Smooth muscle cell (in vitro differentiated cells): ENCODE results near the gene ATXN1. TPM values are rescaled to one million over a fixed set of nuclear protein-coding genes. Genes with fewer than 3 reads are reported as not detected.
"Not testable (repeated sequence)": the region's sequence is repeated elsewhere in the genome, so short reads cannot be mapped to it uniquely, and the experiment has no call there.

Source experiments
- DNase-seq: peaks from one replicate; lab custom pipeline; 2025; ENCODE audit not compliant: unreplicated experiment; lab: John Stamatoyannopoulos, UW
- H2AFZ ChIP-seq: fragments of 200-600 bp; sonication (generic); 2 replicates; pipeline ENCODE4 v1.6.0; 2016; ENCODE audit warnings: antibody characterized with exemption, low read depth, mild to moderate bottlenecking
- H3F3A ChIP-seq: fragments of 200-600 bp; sonication (generic); 2 replicates; pipeline ENCODE4 v1.6.0; 2017; ENCODE audit warnings: antibody characterized with exemption, low read depth
- H3K27ac ChIP-seq: fragments of 200-600 bp; sonication (generic); 2 replicates; pipeline ENCODE4 v1.5.1; 2016; ENCODE audit warnings: low read depth, mild to moderate bottlenecking
- H3K27me3 ChIP-seq: fragments of 200-600 bp; sonication (generic); 2 replicates; pipeline ENCODE4 v1.6.1; 2016; ENCODE audit warnings: low read depth, mild to moderate bottlenecking
- H3K36me3 ChIP-seq: fragments of 200-600 bp; sonication (generic); 2 replicates; pipeline ENCODE4 v1.5.1; 2016; ENCODE audit warnings: low read depth
- H3K4me1 ChIP-seq: fragments of 200-600 bp; sonication (generic); 2 replicates; pipeline ENCODE4 v1.5.1; 2016; ENCODE audit warnings: low read depth
- H3K4me2 ChIP-seq: fragments of 200-600 bp; sonication (generic); 2 replicates; pipeline ENCODE4 v1.6.0; 2016; ENCODE audit warnings: mild to moderate bottlenecking
- H3K4me3 ChIP-seq: fragments of 200-600 bp; sonication (generic); 2 replicates; pipeline ENCODE4 v1.5.1; 2016; ENCODE audit warnings: mild to moderate bottlenecking
- H3K79me2 ChIP-seq: fragments of 200-600 bp; sonication (generic); 2 replicates; pipeline ENCODE4 v1.6.0; 2016; ENCODE audit warnings: low read depth, mild to moderate bottlenecking
- H3K9ac ChIP-seq: fragments of 200-600 bp; sonication (generic); 2 replicates; pipeline ENCODE4 v1.6.0; 2016; ENCODE audit warnings: low read depth
- H3K9me3 ChIP-seq: fragments of 200-600 bp; sonication (generic); replicated peaks from 2 replicates; pipeline ENCODE4 v1.5.1; 2016; ENCODE audit warnings: low read depth
- H4K20me1 ChIP-seq: fragments of 200-600 bp; sonication (generic); 2 replicates; pipeline ENCODE4 v1.6.0; 2016; ENCODE audit warnings: low read depth
- WGBS: methylation state at CpG from one replicate; pipeline ENCODE4 v1.1.7; 2016; ENCODE audit warnings: low lambda C conversion rate; 5-methylcytosine and 5-hydroxymethylcytosine counted together
- polyA plus RNA-seq: library from polyadenylated mRNA; unstranded; fragments of >200 nt; fragmentation: Nextera tagmentation; extraction: Ambion mirVana; gene quantifications from 2 replicates; pipeline ENCODE4 v1.2.1, GENCODE V29; 2016
- total RNA-seq: library from RNA; depleted of rRNA; stranded (reverse); fragments of >200 nt; gene quantifications from 2 replicates; pipeline ENCODE4 v1.2.3, GENCODE V29; 2014
- TF ChIP-seq, protein P1 (sequence below): fragments of 200-600 bp; sonication (generic); IDR thresholded peaks from 2 replicates; pipeline ENCODE4 v1.5.1; 2017; ENCODE audit warnings: borderline replicate concordance, mild to moderate bottlenecking, antibody characterized with exemption; ENCODE audit not compliant: insufficient read depth, poor library complexity, severe bottlenecking

ATXN1 gene
- total and polyA plus RNA-seq, 2 experiments from 2014 or later, result 17.9 to 40.6 TPM

- Histone ChIP-seq H3K4me3 (no peak overlapping the region), H3K27ac (no peak overlapping the region), H3F3A (no peaks in the 10 kb centered on the region), H3K79me2 (peaks cover 18% of the 10 kb centered on the region), H4K20me1 (peaks cover 58% of the 10 kb centered on the region), H3K4me2 (no peak overlapping the region), H3K4me1 (no peaks in the 10 kb centered on the region), H3K36me3 (no peaks in the 10 kb centered on the region), H2AFZ (no peak overlapping the region), H3K9me3 (no peaks in the 10 kb centered on the region), H3K27me3 (no peaks in the 10 kb centered on the region), H3K9ac (no peak overlapping the region)
- TF ChIP-seq, protein P1, sequence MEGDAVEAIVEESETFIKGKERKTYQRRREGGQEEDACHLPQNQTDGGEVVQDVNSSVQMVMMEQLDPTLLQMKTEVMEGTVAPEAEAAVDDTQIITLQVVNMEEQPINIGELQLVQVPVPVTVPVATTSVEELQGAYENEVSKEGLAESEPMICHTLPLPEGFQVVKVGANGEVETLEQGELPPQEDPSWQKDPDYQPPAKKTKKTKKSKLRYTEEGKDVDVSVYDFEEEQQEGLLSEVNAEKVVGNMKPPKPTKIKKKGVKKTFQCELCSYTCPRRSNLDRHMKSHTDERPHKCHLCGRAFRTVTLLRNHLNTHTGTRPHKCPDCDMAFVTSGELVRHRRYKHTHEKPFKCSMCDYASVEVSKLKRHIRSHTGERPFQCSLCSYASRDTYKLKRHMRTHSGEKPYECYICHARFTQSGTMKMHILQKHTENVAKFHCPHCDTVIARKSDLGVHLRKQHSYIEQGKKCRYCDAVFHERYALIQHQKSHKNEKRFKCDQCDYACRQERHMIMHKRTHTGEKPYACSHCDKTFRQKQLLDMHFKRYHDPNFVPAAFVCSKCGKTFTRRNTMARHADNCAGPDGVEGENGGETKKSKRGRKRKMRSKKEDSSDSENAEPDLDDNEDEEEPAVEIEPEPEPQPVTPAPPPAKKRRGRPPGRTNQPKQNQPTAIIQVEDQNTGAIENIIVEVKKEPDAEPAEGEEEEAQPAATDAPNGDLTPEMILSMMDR, result no peak
- 94% methylated on average over 3 of the region's 3 CpGs for WGBS
- no peak for DNase-seq
These were observed 297.2 kb downstream of the ATXN1 start for GRCh38 chr6:16464045-16464444.

- H3F3A ChIP-seq, H3K36me3 ChIP-seq, H3K4me2 ChIP-seq, H3K4me1 ChIP-seq, H3K27me3 ChIP-seq, H3K4me3 ChIP-seq, H3K27ac ChIP-seq, H2AFZ ChIP-seq, DNase-seq, H3K9ac ChIP-seq, H3K9me3 ChIP-seq: not testable (repeated sequence)
- H3K79me2 ChIP-seq, result peaks cover 13% of the 10 kb centered on the region
- peaks cover 55% of the 10 kb centered on the region for H4K20me1 ChIP-seq
- 78% methylated on average over 4 of the region's 4 CpGs for WGBS
These were observed 298.0 kb downstream of the ATXN1 start for GRCh38 chr6:16463246-16463645.

GRCh38 chr6:16461491-16461890 lies 299.8 kb downstream of the ATXN1 start:
- H3K4me2 ChIP-seq, result no peak overlapping the region
- no peaks in the 10 kb centered on the region for H3K36me3 ChIP-seq
- WGBS, result 58% methylated on average over 6 of the region's 6 CpGs
- H2AFZ ChIP-seq, result no peak overlapping the region
- no peak overlapping the region for H3K27ac ChIP-seq
- peaks cover 13% of the 10 kb centered on the region for H3K79me2 ChIP-seq
- H3K4me1 ChIP-seq, result no peaks in the 10 kb centered on the region
- H3F3A ChIP-seq, result no peaks in the 10 kb centered on the region
- DNase-seq, result no peak
- H3K4me3 ChIP-seq, result no peak overlapping the region
- no peaks in the 10 kb centered on the region for H3K9me3 ChIP-seq
- no peak overlapping the region for H3K9ac ChIP-seq
- no peaks in the 10 kb centered on the region for H3K27me3 ChIP-seq
- H4K20me1 ChIP-seq, result peaks cover 58% of the 10 kb centered on the region
- TF ChIP-seq, protein P1, result no peak

GRCh38 chr6:16459472-16459871 lies 301.8 kb downstream of the ATXN1 start:
- not testable (repeated sequence) for H3K4me1 ChIP-seq, H3K9ac ChIP-seq, H3F3A ChIP-seq, H3K27me3 ChIP-seq, H3K4me2 ChIP-seq, H3K9me3 ChIP-seq, H3K36me3 ChIP-seq, DNase-seq, H2AFZ ChIP-seq, H3K27ac ChIP-seq, H3K4me3 ChIP-seq
- peaks cover 16% of the 10 kb centered on the region for H3K79me2 ChIP-seq
- 78% methylated on average over 5 of the region's 5 CpGs for WGBS
- H4K20me1 ChIP-seq, result peaks cover 60% of the 10 kb centered on the region

DNA sequence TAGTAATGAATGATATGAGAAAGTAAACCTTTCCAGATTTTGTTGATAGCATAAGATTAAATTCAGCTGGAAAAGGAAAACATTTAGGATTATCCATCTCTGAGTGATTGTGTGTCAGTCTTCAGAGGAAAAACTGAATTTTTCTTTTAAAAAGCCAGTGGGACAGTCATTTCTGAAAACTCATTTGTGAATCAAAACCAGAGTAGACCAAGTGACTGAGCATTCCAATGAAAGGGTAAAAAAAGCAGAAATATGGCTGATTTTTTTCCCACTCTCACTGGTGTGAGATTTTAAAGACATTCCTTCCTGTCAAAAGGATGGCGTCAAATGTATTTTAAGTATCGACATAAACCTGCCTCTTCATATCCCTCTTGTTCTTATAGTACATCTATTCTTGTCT lies 308.9 kb downstream of the ATXN1 start:
- TF ChIP-seq, protein P1, result no peak
- no peak for DNase-seq
- WGBS, result 98% methylated on average over 2 of the region's 2 CpGs

More for the DNA sequence above, 308.9 kb downstream of the ATXN1 start:
- Histone ChIP-seq H3K4me2 (no peak overlapping the region), H3K27me3 (no peaks in the 10 kb centered on the region), H3K4me3 (no peak overlapping the region), H4K20me1 (peaks cover 41% of the 10 kb centered on the region), H3K4me1 (no peaks in the 10 kb centered on the region), H3K79me2 (peaks cover 16% of the 10 kb centered on the region), H3F3A (no peaks in the 10 kb centered on the region), H3K9me3 (no peaks in the 10 kb centered on the region), H2AFZ (no peak overlapping the region), H3K9ac (no peak overlapping the region), H3K36me3 (no peaks in the 10 kb centered on the region), H3K27ac (no peak overlapping the region)
